GM13976 (cell line): Measurements from ENCODE around the gene LYRM4.

Experiments
- DNase-seq: peaks from one replicate; pipeline ENCODE4 v3.0.0; 2012; ENCODE audit warnings: low spot score
- CTCF ChIP-seq: IDR thresholded peaks from 2 replicates; pipeline ENCODE4 v1.5.1; 2012; ENCODE audit warnings: borderline replicate concordance, mild to moderate bottlenecking; ENCODE audit not compliant: insufficient read depth; ENCODE audit errors: extremely low read depth, missing control alignments, control extremely low read depth
- in situ Hi-C: fragments of 300-500 bp; cut with MboI; formaldehyde crosslinking; loops from one replicate; pipeline ENCODE4 v1.12.0; 2022; ENCODE audit warnings: low sequenced_read_pairs, mixed read lengths, inconsistent platforms; ENCODE audit not compliant: unreplicated experiment

LYRM4 gene

DNA sequence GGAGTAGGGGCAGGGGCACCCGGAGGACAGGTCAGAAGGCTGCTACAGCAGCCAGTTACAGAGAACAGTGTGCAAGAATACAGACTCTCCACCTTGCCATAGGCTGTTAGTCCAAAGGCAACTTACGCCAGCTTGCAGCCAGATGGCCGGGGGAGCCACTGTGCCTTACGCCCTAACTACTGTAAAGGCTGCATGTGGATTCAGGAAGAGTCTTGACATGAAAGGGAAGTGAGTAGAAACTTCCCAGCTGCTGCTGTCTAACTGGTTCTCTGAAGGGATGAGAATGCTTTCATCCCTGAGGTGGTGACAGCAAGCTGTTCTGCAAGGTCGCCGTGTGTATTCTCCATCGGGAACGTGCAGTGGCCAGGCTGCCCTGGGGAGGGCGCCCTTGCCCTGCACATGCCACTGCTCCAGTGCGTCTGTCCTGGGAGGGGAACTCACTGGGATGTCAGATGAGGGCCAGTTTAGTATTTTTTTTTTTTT, 46.1 kb downstream of the LYRM4 start:
- peak; percentile 45 for TF ChIP-seq CTCF
- in situ Hi-C loops, result no loop called here
- DNase-seq, result no peak

DNA sequence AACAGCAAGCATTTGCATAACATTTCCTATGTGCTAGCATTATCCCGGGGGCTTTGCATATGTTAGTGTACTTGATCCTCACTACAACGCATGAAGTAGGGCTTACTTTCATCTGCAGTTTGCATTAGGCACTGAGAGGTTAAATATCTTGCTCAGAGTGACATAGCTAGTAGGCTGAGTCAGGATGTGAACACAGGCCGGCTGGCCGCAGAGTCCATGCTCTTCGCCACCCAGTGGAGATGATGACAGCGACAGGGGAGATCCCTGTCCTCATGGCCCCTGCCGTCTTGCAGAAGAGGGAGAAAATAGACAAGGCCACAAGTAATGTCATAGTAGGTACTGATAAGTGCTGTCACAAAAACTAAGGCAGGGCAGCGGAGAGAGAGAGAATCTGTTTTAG, 46.9 kb downstream of the LYRM4 start:
- no peak for DNase-seq
- in situ Hi-C loops, result no loop called here
- no peak for TF ChIP-seq CTCF

DNA sequence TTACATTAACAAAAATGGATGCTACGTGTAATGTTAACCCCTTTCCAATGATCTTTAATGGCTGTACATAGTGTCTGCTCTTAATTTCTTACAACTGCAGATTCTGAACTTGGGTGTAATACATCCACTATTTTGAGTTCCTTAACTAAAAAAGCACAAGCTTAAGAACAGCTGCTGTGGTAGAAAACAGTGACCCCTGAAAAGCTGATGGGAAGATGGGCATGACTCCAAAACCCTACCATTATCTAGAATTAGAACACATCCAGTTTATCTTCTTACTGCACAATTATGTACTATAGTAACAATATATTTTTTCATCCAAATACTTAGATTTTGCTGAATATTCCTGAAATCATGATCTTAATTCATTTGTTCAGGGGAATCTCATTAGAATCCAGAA, 49.3 kb downstream of the LYRM4 start:
- DNase-seq, result no peak
- in situ Hi-C loops, result no loop called here
- TF ChIP-seq CTCF, result no peak

- in situ Hi-C loops, result no loop called here
- no peak for TF ChIP-seq CTCF
- DNase-seq, result no peak
Observed at GRCh38 chr6:5208471-5208971, 52.2 kb downstream of the LYRM4 start.

GRCh38 chr6:5208057-5208456, 52.7 kb downstream of the LYRM4 start:
- DNase-seq, result no peak
- in situ Hi-C loops, result no loop called here
- no peak for TF ChIP-seq CTCF

DNA sequence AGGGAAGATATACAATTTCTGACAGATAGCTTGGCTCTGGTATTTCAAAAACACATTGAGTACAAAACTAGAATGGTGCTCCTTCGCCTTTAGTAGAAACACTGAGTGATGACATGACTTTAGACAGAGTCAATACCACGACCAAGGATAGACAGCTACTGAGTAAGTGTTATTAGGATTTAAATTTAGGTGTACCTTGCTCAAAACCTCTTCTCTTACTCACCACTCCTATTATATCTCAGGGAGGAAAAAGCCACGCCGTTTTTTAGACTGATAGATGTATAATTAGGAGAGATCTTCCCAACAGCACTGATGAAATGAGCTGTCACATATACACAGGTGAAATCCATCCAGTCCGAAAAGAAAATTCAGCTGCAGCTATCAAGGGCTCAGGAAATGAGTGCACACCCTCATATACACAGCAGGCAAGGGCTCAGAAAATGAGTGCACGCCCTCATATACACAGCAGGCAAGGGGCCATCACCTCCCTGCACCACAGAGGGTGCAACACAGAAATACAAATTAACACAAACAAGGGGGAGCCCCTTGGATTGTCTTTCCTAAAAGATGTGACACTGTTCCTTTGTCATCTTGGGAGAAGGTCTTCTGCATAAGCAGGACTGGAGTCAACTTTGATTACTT, 53.7 kb downstream of the LYRM4 start:
- no peak for DNase-seq
- in situ Hi-C loops, result no loop called here
- no peak for TF ChIP-seq CTCF
